HG02763 (cell line): ENCODE data around the gene TBCD.

Experiments used
- ATAC-seq: cut with Tn5 transposase; IDR thresholded peaks from one replicate; pipeline ENCODE4 v1.9.1; 2021; ENCODE audit warnings: mild to moderate bottlenecking, moderate library complexity; ENCODE audit not compliant: unreplicated experiment

The TBCD gene

DNA sequence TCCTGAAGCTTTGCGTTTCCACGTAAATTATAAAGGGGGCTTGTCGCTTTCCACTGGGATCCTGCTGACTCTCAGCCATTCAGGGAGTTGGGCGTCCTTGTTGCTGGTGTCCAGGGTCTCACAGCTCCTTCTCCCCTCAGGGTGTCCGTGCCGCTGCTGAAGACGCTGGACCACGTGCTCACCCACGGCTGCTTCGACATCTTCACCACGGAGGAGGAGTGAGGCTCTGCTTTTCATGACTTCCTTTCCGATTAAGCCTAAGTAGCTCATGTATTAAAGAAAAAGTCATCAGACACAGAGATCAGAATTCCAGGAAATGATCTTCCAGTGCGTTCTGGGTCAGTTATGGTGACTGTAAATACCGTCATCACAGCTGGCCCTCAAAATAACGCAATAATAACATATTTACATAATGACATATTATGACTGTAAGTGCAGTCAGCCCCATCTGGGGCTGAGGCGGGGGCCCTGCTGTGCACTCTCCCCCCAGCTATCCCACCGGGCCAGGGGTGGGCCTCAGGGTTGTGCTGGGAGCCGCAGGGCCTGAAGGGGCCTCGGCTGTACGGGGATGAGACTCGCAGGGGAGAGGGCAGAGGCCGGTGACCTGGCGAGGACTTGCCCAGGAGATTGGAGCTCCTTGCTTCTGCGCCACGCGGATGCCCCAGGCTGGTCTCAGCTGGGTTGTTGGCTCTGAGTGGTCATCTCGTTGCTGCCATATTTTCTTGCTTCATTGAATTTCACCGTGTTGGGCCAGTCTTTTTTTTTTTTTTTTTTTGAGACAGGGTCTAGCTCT, 180.8 kb downstream of the TBCD start:
- ATAC-seq: no peak

DNA sequence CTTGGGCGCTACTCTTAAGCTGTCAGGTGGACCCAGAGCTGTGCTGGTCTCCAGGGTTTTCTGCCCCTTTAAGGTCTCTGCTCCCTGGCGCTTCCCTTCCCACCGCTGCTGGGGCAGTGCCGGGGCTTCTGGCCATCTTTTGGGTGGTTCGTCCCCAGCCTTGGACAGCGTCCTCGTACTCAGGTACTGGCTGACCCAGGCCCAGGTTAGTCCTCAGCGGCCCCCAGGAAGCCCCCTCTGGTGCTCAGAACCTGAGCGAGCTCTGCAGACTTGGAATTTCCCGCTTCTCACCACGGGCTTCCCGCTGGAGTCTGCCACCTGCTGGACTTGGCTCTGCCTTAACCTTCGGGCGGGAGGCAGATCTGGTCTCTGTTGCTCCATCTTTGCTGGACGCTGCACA, 182.0 kb downstream of the TBCD start:
- no peak for ATAC-seq

- no peak for ATAC-seq
Observed at GRCh38 chr17:82935966-82936767, 184.3 kb downstream of the TBCD start.

DNA sequence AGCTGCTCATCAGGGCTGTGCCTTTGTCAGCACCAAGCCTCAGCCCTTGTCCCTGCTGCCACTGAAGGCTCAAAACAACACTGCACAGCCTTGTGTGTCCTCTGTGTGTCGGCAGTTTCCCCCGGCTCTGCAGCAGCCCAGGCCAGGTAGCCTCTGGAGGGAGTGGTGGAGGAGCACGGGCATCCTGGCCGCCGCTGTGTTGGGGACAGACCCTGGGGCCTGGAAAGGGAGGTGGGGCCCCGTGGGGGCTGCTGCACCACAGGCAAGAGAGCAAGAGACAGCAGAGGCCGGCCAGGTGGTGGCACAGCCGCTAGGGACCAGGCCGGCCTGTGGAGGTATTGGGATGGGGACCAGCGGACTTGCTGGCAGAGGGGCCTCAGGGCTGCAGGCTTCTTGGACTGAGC, 184.9 kb downstream of the TBCD start:
- no peak for ATAC-seq

GRCh38 chr17:82937411-82938371, 185.8 kb downstream of the TBCD start:
- ATAC-seq: no peak

DNA sequence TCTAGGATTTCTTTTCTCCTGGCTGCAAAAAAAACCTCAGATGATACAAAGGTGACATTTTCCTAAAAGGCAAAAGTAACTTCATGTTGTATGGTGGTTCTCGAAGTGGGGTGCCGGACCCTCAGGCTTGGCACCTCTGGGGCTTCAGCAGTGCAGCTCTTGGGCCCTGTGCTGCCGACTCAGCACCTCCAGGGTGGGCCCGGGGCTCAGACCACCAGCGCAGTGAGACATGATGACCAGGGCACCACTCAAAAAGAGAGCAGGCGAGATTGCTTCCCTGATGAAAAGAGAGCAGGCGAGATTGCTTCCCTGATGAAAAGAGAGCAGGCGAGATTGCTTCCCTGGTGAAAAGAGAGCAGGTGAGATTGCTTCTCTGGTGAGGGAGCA, 186.6 kb downstream of the TBCD start:
- ATAC-seq: no peak

GRCh38 chr17:82938873-82939620, 187.2 kb downstream of the TBCD start:
- no peak for ATAC-seq

DNA sequence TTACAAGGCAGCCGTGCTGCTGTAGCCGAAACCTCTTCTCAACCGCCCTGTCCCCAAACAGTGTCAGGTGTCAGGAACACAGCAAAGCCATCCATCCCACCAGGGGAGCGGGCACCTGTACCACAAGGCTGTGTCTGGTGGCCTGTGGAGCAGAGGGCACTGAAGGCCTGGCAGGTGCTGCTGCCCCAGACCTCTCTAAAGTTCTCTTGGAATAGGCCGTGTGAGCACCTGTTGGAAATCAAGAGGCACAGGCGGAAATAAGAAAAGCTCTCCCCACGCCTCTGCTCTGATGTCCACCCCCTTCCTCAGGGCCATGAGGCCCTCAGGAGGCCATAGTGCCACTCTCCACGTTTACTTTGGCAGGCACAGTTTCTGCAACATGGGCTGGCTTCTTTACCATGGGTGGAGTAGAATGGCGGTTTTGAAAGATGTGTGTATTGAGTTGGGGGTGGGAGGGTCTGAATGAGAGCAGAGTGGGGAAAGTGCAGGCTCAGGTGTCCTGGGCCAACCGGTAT, 187.8 kb downstream of the TBCD start:
- ATAC-seq: no peak

DNA sequence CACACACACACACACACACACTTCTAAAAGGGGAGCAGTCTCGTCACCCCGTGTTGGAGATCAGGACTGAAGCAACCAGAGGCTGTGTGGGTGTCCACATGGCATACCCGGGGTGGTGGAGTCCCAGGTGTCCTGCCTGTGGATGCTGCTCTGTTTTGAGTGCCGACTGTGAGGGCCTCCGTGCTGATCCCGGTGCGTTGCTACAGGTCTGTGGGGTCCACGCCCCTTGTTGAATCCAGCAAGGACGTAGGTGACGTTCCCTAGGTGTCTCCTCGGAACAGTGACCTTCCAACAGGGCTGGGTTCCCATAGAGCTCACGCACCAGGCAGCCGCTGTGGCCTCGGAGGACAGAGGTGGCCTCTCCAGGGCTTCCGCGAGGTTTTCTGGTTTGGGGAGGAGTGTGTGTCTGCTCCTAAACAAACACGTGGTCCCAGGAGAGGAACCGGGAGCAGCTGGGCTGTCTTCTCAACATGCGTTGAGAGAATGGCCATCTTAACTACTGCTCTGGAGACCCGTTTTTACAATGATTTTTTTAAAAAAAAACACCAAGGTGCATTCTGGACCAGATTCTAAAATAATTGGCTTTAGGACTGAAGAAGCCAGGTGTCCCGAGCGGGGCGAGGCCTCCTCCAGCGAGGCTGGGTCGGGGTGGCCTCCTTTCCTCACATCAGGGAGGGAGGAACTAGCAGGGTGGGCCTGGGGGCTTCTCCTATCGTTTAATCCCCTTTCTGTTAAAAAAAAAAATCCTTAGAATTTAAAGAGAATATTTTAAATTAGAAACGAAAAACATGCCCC, 188.6 kb downstream of the TBCD start:
- ATAC-seq: no peak

- no peak for ATAC-seq
Observed at GRCh38 chr17:82941021-82942001, 189.4 kb downstream of the TBCD start.

DNA sequence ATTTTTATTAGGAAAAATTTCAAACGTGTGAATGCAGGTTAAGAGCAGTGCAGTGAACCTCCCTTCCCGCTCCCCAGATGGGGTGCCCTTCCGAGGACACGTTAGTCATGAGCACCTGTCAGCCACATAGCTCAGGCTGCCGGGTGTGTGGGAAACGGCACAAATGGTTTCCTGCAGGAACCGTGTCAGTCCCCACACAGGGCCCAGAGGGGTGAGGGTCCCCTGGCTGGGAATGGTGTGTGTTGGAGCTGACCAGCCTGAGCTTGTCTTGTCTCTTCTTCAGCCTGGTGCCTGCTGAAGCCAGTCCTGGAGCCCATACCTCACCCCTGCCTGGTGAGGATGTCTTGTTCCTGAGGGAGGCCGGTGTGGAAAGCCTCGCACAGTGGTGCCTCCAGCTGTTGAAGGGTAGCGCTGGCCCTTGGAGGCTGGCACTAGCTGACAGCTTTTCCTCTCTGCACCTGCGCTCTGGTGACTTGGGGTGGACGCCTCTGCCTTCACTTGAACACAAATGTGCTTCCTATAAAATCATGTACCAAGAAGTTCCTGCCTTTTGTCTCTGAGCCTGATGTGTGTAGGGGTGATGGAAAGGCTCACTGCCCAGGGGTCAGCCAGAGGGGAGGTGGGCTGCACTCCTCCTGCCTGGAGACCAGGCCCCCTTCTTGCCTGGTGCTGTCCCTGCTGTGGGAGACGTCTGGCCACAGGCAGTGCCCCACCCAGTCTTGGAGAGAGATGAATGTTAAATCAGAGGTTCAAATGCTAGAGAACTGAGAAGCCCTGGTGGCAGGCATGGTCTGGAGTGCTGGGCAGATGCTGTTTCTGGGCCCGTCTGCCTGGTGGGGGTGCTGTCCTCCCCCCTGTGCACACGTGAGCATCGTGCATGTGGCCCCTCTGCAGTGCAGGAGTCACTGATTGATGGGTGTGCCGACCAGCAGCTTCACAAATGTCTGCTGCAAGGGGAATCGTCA, 190.6 kb downstream of the TBCD start:
- ATAC-seq: no peak

- ATAC-seq: no peak
Observed at GRCh38 chr17:82943339-82943738, 191.5 kb downstream of the TBCD start.

- ATAC-seq: no peak
Observed at GRCh38 chr17:82943751-82944150, 191.9 kb downstream of the TBCD start.

DNA sequence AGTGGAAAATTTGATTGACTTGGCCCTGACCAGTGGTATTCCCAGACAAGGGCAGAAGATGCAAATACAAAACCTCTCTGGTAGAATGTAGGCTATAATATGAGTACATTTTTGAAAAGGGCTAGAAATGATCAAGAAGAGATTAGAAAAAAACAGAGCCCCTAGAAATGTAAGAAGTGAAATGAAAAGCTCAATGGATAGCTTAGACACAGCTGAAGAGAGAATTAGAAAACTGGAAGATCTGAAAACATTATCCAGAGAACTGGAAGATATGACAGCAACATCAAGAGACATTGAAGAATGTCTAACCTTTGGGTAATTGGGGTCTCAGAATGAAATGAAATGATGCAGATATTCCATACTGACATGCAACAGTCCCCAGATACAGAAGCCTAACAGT, 193.1 kb downstream of the TBCD start:
- ATAC-seq: no peak

GRCh38 chr17:82946081-82946480, 194.2 kb downstream of the TBCD start:
- ATAC-seq: no peak

- no peak for ATAC-seq
Observed at GRCh38 chr17:82947051-82947991, 195.5 kb downstream of the TBCD start.
